Activated CD8-positive, alpha-beta memory T cell treated with anti-CD3 and anti-CD28 coated beads for 36 hours (primary cell): Measurements from ENCODE around the gene ANO1. TPM values are rescaled to one million over a fixed set of nuclear protein-coding genes. Genes with fewer than 3 reads are reported as not detected.

Source experiments
- CTCF ChIA-PET: fragments of 350-600 bp; sonication (Branson Sonifier 250); formaldehyde crosslinking; loops from one replicate; lab custom pipeline; 2021; ENCODE audit warnings: antibody characterized with exemption; lab: Charles Lee
- POLR2A ChIA-PET: fragments of 350-600 bp; sonication (Branson Sonifier 250); formaldehyde crosslinking; loops from one replicate; lab custom pipeline; 2021; ENCODE audit warnings: antibody characterized with exemption; lab: Charles Lee
- total RNA-seq, 2 experiments: library from RNA; stranded (reverse); gene quantifications; one replicate each; pipeline ENCODE4 v1.2.3, GENCODE V29; 2021

Gene ANO1
- total RNA-seq, 2 experiments from 2014 or later, result not detected

GRCh38 chr11:70068345-70068744 is 9.8 kb upstream of the ANO1 start:
- ChIA-PET POLR2A (no interaction called here), CTCF (no interaction called here)

GRCh38 chr11:70068950-70069349 is 9.2 kb upstream of the ANO1 start:
- ChIA-PET POLR2A (no interaction called here), CTCF (no interaction called here)

GRCh38 chr11:70070706-70071105 is 7.4 kb upstream of the ANO1 start:
- POLR2A ChIA-PET, result no interaction called here
- CTCF ChIA-PET, result no interaction called here

- POLR2A ChIA-PET, result no interaction called here
Measured at GRCh38 chr11:70071996-70072395, 6.1 kb upstream of the ANO1 start.

DNA sequence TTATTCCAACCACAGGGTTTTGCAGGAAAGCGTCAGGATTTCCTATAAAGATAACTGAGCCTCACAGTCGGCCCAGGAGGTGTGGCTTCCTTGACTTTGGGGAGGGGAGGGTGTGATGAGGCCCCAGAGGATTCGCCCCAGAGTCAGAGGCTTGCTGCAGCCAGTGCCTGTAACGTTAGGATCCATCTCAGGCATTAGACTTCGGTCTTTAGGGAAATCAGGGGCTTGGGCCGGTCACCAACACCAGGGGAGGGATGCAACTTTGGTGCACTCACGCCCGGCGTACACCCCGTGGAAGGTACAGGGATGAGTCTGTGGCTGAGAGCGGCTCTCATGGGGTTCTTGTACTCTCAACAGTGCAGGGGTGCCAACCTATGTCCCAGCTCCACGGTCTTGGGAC is 5.7 kb upstream of the ANO1 start:
- ChIA-PET CTCF (no interaction called here), POLR2A (no interaction called here)

More at GRCh38 chr11:70071996-70072395, 6.1 kb upstream of the ANO1 start:
- CTCF ChIA-PET, result no interaction called here

DNA sequence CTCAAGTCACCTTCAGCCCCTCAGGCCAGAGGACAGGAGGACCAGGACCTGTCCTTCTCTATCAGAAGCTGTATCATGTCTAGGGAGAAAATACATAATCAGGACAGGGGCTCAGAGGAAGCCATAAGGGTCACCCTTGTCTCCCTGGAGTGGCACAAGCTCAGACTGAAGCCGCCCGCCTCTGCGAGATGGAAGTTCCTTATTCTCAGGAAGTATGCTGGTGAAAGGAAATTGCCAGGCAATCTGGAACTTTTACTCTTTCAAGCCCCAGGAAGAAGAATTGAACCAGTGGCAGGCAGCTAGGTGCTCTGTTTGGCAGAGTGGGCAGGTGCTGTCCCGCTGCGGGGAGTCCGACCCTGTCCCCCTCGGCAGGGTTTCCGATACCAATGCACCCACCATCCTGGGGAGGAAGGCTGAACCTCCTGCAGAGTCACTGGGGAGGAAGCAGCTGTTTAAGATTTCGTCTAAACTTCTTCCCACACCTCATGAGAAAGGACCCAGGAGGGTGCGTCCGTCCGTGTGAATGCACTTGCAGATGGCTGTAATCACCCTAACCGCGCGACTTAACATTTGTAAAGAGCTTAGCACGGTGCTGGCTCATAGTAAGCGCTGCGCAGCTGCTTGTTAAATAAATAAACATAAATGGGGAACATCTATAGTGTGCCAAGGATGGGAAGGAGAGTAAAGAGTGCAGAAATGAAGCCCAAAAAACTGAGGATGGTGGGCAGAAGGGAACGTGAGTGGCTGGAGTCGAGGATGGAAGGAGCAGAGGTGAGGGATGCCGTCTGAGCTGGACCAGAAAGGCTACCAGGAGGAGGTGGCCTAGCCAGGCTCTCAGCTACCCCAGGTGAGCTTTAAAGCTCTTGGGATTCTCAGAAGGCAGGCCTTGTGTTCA is 5.0 kb upstream of the ANO1 start:
- POLR2A ChIA-PET, result no interaction called here

GRCh38 chr11:70073871-70074371 is 4.2 kb upstream of the ANO1 start:
- ChIA-PET POLR2A (no interaction called here), CTCF (no interaction called here)

More for the DNA sequence above, 5.0 kb upstream of the ANO1 start:
- CTCF ChIA-PET, result no interaction called here

DNA sequence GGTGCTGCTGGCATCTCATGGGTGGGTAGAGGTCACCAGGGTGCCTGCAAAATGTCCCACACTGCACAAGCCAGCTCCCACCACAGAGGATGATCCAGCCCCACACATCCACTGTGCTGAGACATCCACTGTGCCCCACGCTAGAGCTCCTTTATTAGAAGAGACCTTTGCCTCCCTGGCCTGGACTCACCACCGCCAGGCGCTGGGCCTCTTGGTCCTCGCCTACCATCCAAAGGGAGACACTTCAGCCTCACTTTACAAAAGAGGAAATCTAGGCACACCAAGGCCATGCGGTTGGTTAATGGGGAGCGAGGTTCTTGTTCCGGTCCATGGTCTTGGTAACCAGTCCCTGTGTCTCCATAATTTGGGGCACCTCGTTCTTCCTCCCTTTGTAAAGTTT is 3.4 kb upstream of the ANO1 start:
- ChIA-PET POLR2A (no interaction called here), CTCF (no interaction called here)

- ChIA-PET POLR2A (no interaction called here), CTCF (no interaction called here)
Measured at GRCh38 chr11:70075836-70076235, 2.3 kb upstream of the ANO1 start.

DNA sequence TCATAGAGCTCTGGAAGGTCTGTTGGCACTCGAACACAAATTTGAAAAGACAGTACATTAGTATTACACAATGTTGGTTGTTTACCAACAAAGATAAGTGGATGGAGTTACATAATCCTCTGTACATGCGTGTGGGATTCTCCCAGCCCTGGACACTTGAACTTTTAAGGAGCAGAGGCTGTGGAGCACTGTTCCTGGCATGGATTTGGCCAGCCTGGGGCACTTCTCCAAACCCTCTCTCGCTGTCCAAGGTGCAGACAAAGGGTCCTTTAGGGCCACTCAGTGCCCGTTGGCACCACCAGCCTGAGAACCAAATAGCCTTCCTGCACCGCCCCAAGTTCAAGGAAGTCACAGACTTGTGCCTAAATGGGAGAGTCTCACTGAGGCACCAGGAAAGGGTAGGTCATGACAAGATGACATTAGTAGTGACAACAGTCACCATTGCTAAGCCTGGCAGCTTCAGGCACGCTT is 1.6 kb upstream of the ANO1 start:
- ChIA-PET POLR2A (no interaction called here), CTCF (no interaction called here)

DNA sequence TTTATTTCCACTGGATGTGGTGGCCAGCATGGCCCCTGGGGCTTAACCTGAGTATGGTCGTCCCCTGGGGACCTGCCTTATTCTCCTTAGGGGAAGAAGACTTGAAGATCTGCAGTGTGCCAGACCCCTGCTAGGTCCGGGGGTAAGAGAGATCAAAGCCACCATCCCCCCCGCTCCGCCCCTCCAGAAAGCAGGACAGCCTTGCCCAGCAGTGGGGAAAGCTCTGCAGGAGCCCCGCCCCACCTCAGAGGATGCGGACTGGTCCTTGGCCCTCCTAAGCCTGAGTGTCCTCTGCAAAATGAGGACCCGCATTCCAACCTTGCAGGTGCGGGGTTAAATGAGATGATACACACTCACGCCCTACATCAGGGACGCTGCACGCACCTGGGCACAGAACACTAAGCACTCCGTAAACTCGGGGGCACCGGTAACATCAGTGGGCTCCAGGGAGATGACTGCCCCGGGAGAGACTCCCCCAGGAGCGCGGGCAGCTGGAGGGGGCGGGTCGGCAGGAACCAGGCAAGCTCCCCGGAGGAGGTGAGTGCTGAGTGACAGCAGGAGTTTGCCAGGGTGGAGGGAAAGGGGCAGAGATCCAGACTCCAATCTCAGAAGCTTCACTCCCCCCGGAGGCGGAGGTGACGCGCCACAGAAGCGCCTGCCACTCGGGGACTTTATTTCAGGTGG is 564 bp upstream of the ANO1 start:
- POLR2A ChIA-PET, result no interaction called here
- CTCF ChIA-PET, result no interaction called here

- POLR2A ChIA-PET, result no interaction called here
- CTCF ChIA-PET, result no interaction called here
Measured at GRCh38 chr11:70078781-70079616, 882 bp downstream of the ANO1 start.

DNA sequence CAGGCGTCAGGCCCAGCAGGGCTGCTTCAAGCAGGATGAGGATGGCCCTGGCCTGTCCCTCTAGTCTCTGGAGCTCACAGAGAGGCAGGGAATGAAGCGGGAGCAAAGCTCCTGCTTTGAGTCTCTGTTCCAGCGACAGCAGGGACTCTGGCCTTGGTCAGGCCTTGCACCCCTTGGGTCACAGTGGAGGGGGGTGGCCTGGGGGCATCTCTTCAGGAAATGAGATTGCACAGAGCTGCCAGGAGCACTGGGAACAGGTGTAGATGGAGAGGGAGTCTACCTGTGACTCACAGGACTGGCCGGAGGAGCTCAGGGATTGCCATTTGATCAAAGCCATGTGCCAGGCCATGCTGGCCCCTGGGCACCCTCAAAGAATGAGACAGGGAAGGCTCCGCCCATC is 1.6 kb downstream of the ANO1 start:
- ChIA-PET POLR2A (no interaction called here), CTCF (no interaction called here)

DNA sequence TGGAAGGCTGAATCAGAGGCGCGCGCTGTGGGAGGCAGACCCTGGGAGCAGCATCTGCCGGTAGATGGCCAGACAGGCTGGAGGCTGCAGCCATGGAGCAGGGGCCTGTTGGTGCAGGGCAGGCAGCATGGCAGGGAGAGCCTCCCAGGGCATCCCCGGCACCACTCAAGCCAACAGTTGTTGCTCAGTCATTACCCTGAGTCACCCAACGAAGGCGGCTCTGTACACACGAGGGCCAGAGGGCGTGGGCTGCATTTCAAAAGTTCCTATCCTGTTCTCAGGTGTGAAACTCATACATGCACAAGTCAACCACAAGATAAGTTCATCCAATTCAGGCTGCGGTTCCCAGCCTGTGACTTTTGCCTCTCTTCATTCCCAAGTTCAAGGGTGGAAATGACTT is 2.6 kb downstream of the ANO1 start:
- ChIA-PET POLR2A (no interaction called here), CTCF (no interaction called here)

GRCh38 chr11:70082829-70083228 is 4.7 kb downstream of the ANO1 start:
- CTCF ChIA-PET, result no interaction called here
- POLR2A ChIA-PET, result no interaction called here

DNA sequence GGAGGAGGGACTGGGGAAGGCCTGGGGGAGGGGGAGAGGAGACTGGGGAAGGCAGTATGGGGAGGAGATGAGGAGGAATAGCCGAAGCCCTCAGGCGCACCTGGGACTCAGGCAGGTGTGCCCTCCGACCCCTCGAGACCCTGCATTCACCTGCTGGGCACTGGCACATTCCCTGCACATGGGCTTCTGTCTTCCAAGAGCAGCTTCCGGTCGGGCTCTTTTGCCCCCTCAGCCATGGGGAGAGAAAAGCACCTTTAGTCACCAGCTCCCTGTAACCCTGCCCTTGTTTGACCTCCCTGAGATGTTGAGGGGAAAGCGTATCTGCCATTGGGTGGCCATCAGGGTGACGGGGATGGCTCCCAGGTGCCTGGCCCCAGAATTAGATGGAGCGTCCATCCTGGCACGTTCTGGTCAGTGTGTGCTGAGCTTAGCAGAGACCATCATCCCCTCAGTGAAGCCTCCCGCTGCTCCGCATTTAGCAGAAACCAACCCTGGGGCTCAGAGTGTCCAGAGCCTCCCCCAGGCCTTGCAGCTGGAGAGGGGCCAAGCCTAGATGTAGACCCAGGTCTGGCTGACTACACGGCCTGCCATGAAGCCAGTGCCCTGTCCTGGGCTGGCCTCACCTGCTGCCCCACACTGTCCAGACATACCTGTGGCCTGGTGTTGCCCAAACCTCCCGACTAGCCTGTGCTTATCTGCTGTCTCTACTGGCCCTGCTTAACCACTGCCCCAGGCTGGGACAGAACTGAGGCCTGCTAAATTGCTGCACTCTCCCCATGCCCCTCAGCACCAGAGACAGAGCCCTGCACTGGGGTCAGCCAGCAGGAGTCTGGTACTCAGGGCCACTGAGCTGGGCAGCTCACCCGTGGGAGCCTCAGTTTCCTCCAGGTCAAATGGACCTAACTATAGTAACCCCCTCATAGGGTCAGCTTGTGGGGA is 6.2 kb downstream of the ANO1 start:
- CTCF ChIA-PET, result no interaction called here
- POLR2A ChIA-PET, result no interaction called here

- ChIA-PET CTCF (no interaction called here), POLR2A (no interaction called here)
Measured at GRCh38 chr11:70085815-70086769, 8.0 kb downstream of the ANO1 start.
